SK-N-MC (cell line): Measurements from ENCODE around the gene F9.
A peak's percentile ranks its signal among the peaks of the same experiment; 100 is the strongest.

Experiments used
- DNase-seq: peaks from one replicate; pipeline ENCODE4 v3.0.0-alpha.2; 2011; ENCODE audit warnings: low read depth, low spot score
- H3K27ac ChIP-seq: fragments of 200-600 bp; sonication (generic); 2 replicates; pipeline ENCODE4 v1.5.1; 2016; ENCODE audit warnings: mixed run types
- H3K36me3 ChIP-seq: fragments of 200-600 bp; sonication (generic); 2 replicates; pipeline ENCODE4 v1.6.1; 2017; ENCODE audit warnings: antibody characterized with exemption, low read length, mixed read lengths; ENCODE audit not compliant: insufficient read depth
- H3K4me3 ChIP-seq: fragments of 200-600 bp; sonication (generic); 2 replicates; pipeline ENCODE4 v1.5.1; 2016
- H3K9ac ChIP-seq: fragments of 200-600 bp; sonication (generic); 2 replicates; pipeline ENCODE4 v1.8.0; 2017; ENCODE audit warnings: mixed run types, mixed read lengths; ENCODE audit not compliant: insufficient read length
- H3K9me3 ChIP-seq: fragments of 200-600 bp; sonication (generic); 2 replicates; pipeline ENCODE4 v1.6.1; 2017; ENCODE audit warnings: low read depth, mild to moderate bottlenecking, antibody characterized with exemption, low read length, moderate library complexity, mixed read lengths
- EZH2 ChIP-seq: fragments of 200-600 bp; sonication (generic); IDR thresholded peaks from one replicate; pipeline ENCODE4 v1.6.1; 2017; ENCODE audit warnings: antibody characterized with exemption
- FOXP2 ChIP-seq: optimal IDR thresholded peaks from 2 replicates; pipeline ENCODE3; 2011; ENCODE audit warnings: mild to moderate bottlenecking, moderate library complexity; ENCODE audit not compliant: insufficient read depth; ENCODE audit errors: extremely low read length, control extremely low read depth
- POLR2AphosphoS5 ChIP-seq: IDR thresholded peaks from 2 replicates; pipeline ENCODE4 v1.6.1; 2012; ENCODE audit warnings: mild to moderate bottlenecking, low read depth, low read length, borderline replicate concordance

Gene F9

GRCh38 chrX:139538907-139539790 lies 8.6 kb downstream of the F9 start:
- Histone ChIP-seq H3K9me3 (no peaks in the 10 kb centered on the region), H3K27ac (no peak overlapping the region), H3K9ac (no peak overlapping the region), H3K36me3 (no peaks in the 10 kb centered on the region), H3K4me3 (no peak overlapping the region)
- no peak for DNase-seq
- TF ChIP-seq POLR2AphosphoS5 (no peak), FOXP2 (no peak), EZH2 (no peak)

DNA sequence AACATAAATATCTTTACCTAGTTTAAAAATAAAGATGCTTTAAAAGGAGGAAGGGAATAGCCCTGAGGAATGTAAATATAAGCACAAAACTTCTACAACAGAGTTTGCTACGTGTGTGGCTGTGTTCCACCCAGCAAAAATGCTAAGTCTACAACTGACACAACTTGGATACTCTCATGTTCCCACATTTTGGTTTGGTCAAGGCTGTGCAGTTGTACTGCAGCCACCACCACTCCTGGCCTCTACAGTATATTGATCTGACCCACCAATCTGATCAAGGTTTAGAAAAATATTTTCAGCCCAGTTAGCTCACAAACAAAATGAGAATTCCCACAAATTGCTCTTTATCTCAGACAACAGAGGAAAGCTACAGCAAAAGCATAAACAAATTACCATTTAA lies 12.1 kb downstream of the F9 start:
- Histone ChIP-seq H3K4me3 (no peak overlapping the region), H3K9me3 (no peaks in the 10 kb centered on the region), H3K27ac (no peak overlapping the region), H3K9ac (no peak overlapping the region), H3K36me3 (no peaks in the 10 kb centered on the region)
- TF ChIP-seq EZH2 (no peak), POLR2AphosphoS5 (no peak), FOXP2 (no peak)
- no peak for DNase-seq

DNA sequence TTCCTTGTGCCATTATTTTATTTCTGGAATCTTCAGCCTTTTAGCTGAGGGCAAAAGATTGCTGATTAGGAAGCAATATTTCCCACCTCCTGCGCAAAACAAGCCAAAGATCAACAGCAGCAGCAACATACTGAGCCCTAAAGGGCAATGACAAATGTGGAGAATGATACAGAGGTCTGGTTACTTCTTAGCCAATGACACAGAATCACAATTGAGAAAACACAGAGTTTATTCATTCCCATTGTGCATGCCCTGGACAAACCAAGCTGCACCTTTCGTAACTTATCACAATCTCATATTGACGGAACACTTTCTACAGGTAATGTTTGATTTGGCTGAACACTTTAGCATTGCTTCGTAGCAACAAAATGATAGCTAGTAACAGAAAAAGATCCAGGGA lies 13.4 kb downstream of the F9 start:
- DNase-seq, result no peak
- no peak overlapping the region for H3K4me3 ChIP-seq
- TF ChIP-seq POLR2AphosphoS5 (no peak), EZH2 (no peak), FOXP2 (no peak)
- H3K9ac ChIP-seq, result no peak overlapping the region
- H3K36me3 ChIP-seq, result no peaks in the 10 kb centered on the region
- no peak overlapping the region for H3K27ac ChIP-seq
- no peaks in the 10 kb centered on the region for H3K9me3 ChIP-seq

- Histone ChIP-seq H3K36me3 (no peaks in the 10 kb centered on the region), H3K9me3 (no peaks in the 10 kb centered on the region), H3K9ac (no peak overlapping the region), H3K4me3 (no peak overlapping the region), H3K27ac (no peak overlapping the region)
- TF ChIP-seq FOXP2 (no peak), EZH2 (no peak), POLR2AphosphoS5 (no peak)
- no peak for DNase-seq
Observed at GRCh38 chrX:139544591-139544990, 14.1 kb downstream of the F9 start.

DNA sequence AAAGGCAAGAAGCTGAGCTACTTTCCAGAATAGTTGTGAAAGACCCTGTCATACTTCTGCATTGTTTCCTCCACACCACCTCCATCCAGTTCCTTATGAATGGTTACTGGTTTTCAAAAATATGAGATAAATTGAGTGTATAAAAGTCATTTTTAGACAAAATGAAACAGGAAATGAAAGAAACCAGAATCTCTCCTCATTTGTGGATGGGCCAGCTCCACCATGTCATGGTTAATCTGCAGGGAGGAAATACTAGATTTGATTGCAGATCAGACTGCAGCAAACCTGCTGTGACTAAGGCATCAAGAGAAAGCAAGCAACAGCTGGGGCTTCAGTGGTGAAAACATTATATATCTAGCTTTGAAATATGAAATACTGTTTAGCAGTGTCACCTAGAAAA lies 23.8 kb downstream of the F9 start:
- peak overlapping the region; percentile 49; the same call in 1 of the 2 replicates for H3K4me3 ChIP-seq
- H3K9me3 ChIP-seq, result no peaks in the 10 kb centered on the region
- DNase-seq, result no peak
- no peak for TF ChIP-seq POLR2AphosphoS5
- no peak for TF ChIP-seq EZH2
- TF ChIP-seq FOXP2, result no peak
- peak overlapping the region; percentile 60 for H3K27ac ChIP-seq
- no peaks in the 10 kb centered on the region for H3K36me3 ChIP-seq
- H3K9ac ChIP-seq, result no peak overlapping the region

- no peak for DNase-seq
- TF ChIP-seq EZH2 (no peak), POLR2AphosphoS5 (no peak), FOXP2 (no peak)
- H3K27ac ChIP-seq, result no peak overlapping the region
- no peak overlapping the region for H3K9ac ChIP-seq
- H3K9me3 ChIP-seq, result no peaks in the 10 kb centered on the region
- no peak overlapping the region for H3K4me3 ChIP-seq
- no peaks in the 10 kb centered on the region for H3K36me3 ChIP-seq
Observed at GRCh38 chrX:139554991-139555675, 24.6 kb downstream of the F9 start.

DNA sequence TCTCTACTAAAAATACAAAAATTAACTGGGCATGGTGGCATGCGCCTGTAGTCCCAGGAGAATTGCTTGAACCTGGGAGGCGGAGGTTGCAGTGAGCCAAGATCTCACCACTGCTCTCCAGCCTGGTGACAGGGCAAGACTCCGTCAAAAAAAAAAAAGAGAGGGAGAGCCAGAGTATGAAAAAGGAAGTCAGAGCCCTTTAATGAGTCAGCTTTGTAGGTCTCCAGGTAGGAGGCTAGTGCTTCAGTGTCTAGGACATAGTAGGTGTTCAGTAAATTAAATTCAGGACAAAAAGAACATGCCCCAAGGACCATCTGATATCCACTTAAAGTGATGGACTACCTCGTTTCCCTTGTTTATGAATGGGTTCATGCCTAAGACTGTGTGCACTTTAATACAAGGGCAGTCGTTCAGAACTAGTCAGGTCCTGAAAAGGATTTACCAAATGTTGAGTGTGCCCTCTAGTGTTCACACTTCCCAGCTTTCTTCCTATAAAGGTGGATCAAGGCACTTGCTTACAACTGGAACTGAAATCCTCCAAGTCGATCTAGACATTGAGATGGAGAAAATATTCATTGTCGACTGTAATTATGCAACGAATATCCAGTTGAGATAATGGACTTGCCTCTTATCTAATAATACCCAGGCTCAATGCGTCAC lies 29.0 kb downstream of the F9 start:
- Histone ChIP-seq H3K4me3 (no peak overlapping the region), H3K9ac (no peak overlapping the region), H3K27ac (no peak overlapping the region), H3K36me3 (no peaks in the 10 kb centered on the region), H3K9me3 (no peaks in the 10 kb centered on the region)
- no peak for DNase-seq
- TF ChIP-seq POLR2AphosphoS5 (no peak), FOXP2 (no peak)

DNA sequence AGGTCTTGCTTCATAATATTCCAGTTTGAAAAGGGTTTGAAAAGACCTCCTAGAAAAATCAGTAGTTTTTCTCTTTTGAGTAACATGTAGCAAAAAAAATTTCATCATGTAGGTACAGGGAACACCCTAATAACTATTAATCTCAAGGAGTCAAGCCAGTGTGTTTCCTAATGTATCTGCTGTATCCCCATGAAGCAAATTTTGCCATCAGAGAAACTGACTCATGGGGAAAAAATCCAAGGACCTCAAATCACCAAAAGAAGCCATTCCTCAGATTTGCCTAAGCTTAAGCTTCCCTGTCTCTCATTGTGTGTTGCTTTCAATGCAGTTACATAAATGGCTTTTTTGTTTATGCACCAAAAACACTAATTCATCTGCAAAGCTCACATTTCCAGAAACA lies 29.7 kb downstream of the F9 start:
- H3K9ac ChIP-seq, result no peak overlapping the region
- TF ChIP-seq POLR2AphosphoS5 (no peak), FOXP2 (no peak), EZH2 (no peak)
- H3K27ac ChIP-seq, result no peak overlapping the region
- no peaks in the 10 kb centered on the region for H3K9me3 ChIP-seq
- H3K4me3 ChIP-seq, result no peak overlapping the region
- no peak for DNase-seq
- no peaks in the 10 kb centered on the region for H3K36me3 ChIP-seq
